Naive thymus-derived CD8-positive, alpha-beta T cell (primary cell): ENCODE measurements around the gene HOXA13. TPM values are rescaled to one million over a fixed set of nuclear protein-coding genes. Genes with fewer than 3 reads are reported as not detected.

ENCODE experiments used
- ATAC-seq, 2 donors: fragments of 150-1000 bp; cut with Tn5 transposase in 1 of 2; sonication (Bioruptor Pico), chemical (Tn5 transposase) in 1 of 2; 1 replicate in 1 of 2; 2 replicates in 1 of 2; pipeline ENCODE4 v1.10.0; 2021; ENCODE audit warnings: mild to moderate bottlenecking in 2 of 2, moderate library complexity in 2 of 2
- POLR2A ChIA-PET: fragments of 350-600 bp; sonication (Branson Sonifier 250); formaldehyde crosslinking; loops from one replicate; lab custom pipeline; 2021; ENCODE audit warnings: antibody characterized with exemption; lab: Charles Lee
- DNase-seq, 10 donors: peaks; one replicate each; pipeline versions ENCODE4 v3.0.0 to v3.0.0-alpha.2; 2020 to 2022
- H3K27ac Mint-ChIP-seq, 10 donors: one replicate each; pipeline ENCODE4 v1.8.0; 2020 to 2022; ENCODE audit warnings: mild to moderate bottlenecking in 10 of 10, mixed read lengths in 10 of 10, moderate library complexity in 4 of 10, inconsistent platforms in 1 of 10
- H3K27me3 Mint-ChIP-seq, 5 donors: one replicate each; pipeline ENCODE4 v1.8.0; 2021 to 2022; ENCODE audit warnings: mixed read lengths in 5 of 5
- H3K36me3 Mint-ChIP-seq, 3 donors: one replicate each; pipeline ENCODE4 v1.8.0; 2020 to 2022; ENCODE audit warnings: mixed read lengths in 3 of 3, mild to moderate bottlenecking in 2 of 3, inconsistent platforms in 1 of 3
- H3K4me1 Mint-ChIP-seq, 4 donors: one replicate each; pipeline ENCODE4 v1.8.0; 2021 to 2022; ENCODE audit warnings: mixed read lengths in 4 of 4
- H3K4me3 Mint-ChIP-seq, 10 donors: one replicate each; pipeline ENCODE4 v1.8.0; 2020 to 2022; ENCODE audit warnings: mild to moderate bottlenecking in 10 of 10, mixed read lengths in 10 of 10, moderate library complexity in 6 of 10, inconsistent platforms in 1 of 10
- H3K9me3 Mint-ChIP-seq, 9 donors: one replicate each; pipeline ENCODE4 v1.8.0; 2020 to 2022; ENCODE audit warnings: mixed read lengths in 9 of 9, mild to moderate bottlenecking in 3 of 9, inconsistent platforms in 1 of 9, moderate library complexity in 1 of 9
- polyA plus RNA-seq, 3 donors: library from polyadenylated mRNA; unstranded; fragments of 300-500 nt; fragmentation: Illumina TruSeq; gene quantifications; one replicate each; pipeline ENCODE4 v1.2.3, GENCODE V29; 2021
- total RNA-seq, 8 experiments: library from RNA in 2 of 8; stranded (reverse) in 2 of 8; gene quantifications; one replicate each; pipeline ENCODE4 v1.2.3 and lab custom pipeline; 2021 to 2026

The HOXA13 gene
- total and polyA plus RNA-seq, 5 experiments from 2014 or later: not detected

- peak within 1 kb of the TSS in 1 of 10 donors; percentile 44 for H3K27ac Mint-ChIP-seq
Measured at GRCh38 chr7:27173956-27174873, 25.7 kb downstream of the HOXA13 start, which contains the start of gene HOXA10. HOXA10 (minus strand) TSS chr7:27174320; CDS start chr7:27174306, 14 bp downstream.

GRCh38 chr7:27173511-27173955, 26.4 kb downstream of the HOXA13 start:
- Mint-ChIP-seq H3K4me3 (peak overlapping the region in 2 of 10 donors; percentile 14 to 61), H3K36me3 (peaks cover 0 to 7% (median 4%) of the 10 kb centered on the region in 3 donors), H3K27me3 (peaks cover 37 to 83% (median 64%) of the 10 kb centered on the region in 5 donors), H3K27ac (no peak overlapping the region), H3K4me1 (peaks cover 14 to 33% (median 26%) of the 10 kb centered on the region in 4 donors), H3K9me3 (peaks cover 0 to 5% (median 0%) of the 10 kb centered on the region in 9 donors)
- DNase-seq: peak in 3 of 10 donors; percentile 38 to 64 (median 49)
- peak; percentile 71 to 75 for ATAC-seq
- POLR2A ChIA-PET: interaction anchor here (1.4 to 2.8 kb wide), 5 partner anchors 9 to 19 kb away, joined by 4 to 18 read pairs (median 9); partner anchors contain the start of gene HOXA11

More at GRCh38 chr7:27173956-27174873, 25.7 kb downstream of the HOXA13 start, which contains the start of gene HOXA10:
- peaks cover 39 to 83% (median 61%) of the 10 kb centered on the region in 5 donors for H3K27me3 Mint-ChIP-seq
- DNase-seq (peak in 1 of 10 donors; percentile 15), ATAC-seq (no peak)
- H3K4me3 Mint-ChIP-seq: peak within 1 kb of the TSS; percentile 57 to 77 (median 67)
- H3K4me1 Mint-ChIP-seq: peaks cover 10 to 27% (median 24%) of the 10 kb centered on the region in 4 donors
- peaks cover under 1 to 7% (median 3%) of the 10 kb centered on the region in 3 donors for H3K36me3 Mint-ChIP-seq
- POLR2A ChIA-PET: interaction anchor here (1.4 to 2.8 kb wide), 4 partner anchors 9 to 14 kb away, joined by 5 to 18 read pairs (median 10); partner anchors contain the start of gene HOXA11
- peaks cover 0 to 4% (median 0%) of the 10 kb centered on the region in 9 donors for H3K9me3 Mint-ChIP-seq

GRCh38 chr7:27172823-27173510, 26.9 kb downstream of the HOXA13 start:
- Mint-ChIP-seq H3K4me1 (peaks cover 17 to 36% (median 30%) of the 10 kb centered on the region in 4 donors), H3K27me3 (peaks cover 39 to 83% (median 63%) of the 10 kb centered on the region in 5 donors), H3K4me3 (peak overlapping the region; percentile 15 to 78 (median 56)), H3K36me3 (peaks cover 0 to 7% (median 4%) of the 10 kb centered on the region in 3 donors), H3K9me3 (peaks cover 0 to 5% (median 0%) of the 10 kb centered on the region in 9 donors), H3K27ac (peak overlapping the region in 1 of 10 donors; percentile 80)
- DNase-seq (peak in 2 of 10 donors; percentile 16 to 59), ATAC-seq (peak; percentile 34 to 37)
- POLR2A ChIA-PET: interaction anchor here (1.4 to 2.8 kb wide), 5 partner anchors 10 to 20 kb away, joined by 4 to 18 read pairs (median 9); partner anchors contain the start of gene HOXA11

- DNase-seq (peak in 2 of 10 donors; percentile 19 to 64), ATAC-seq (no peak)
- H3K9me3 Mint-ChIP-seq: peaks cover 0 to 5% (median 0%) of the 10 kb centered on the region in 9 donors
- peaks cover 0 to 7% (median 4%) of the 10 kb centered on the region in 3 donors for H3K36me3 Mint-ChIP-seq
- POLR2A ChIA-PET: interaction anchor here (1.2 to 2.8 kb wide), 3 partner anchors 12 to 20 kb away, joined by 3 to 18 read pairs (median 4); partner anchors contain the start of gene HOXA11
- H3K27ac Mint-ChIP-seq: peak overlapping the region in 4 of 10 donors; percentile 5 to 80 (median 68)
- peak overlapping the region; percentile 33 to 78 (median 70) for H3K4me3 Mint-ChIP-seq
- peaks cover 38 to 83% (median 63%) of the 10 kb centered on the region in 5 donors for H3K27me3 Mint-ChIP-seq
- peaks cover 17 to 43% (median 33%) of the 10 kb centered on the region in 4 donors for H3K4me1 Mint-ChIP-seq
Measured at GRCh38 chr7:27172315-27172774, 27.5 kb downstream of the HOXA13 start.

GRCh38 chr7:27171637-27172314, 28.1 kb downstream of the HOXA13 start:
- Mint-ChIP-seq H3K4me1 (peaks cover 19 to 48% (median 36%) of the 10 kb centered on the region in 4 donors), H3K4me3 (peak overlapping the region; percentile 55 to 78 (median 70)), H3K27ac (peak overlapping the region in 4 of 10 donors; percentile 5 to 89 (median 41)), H3K27me3 (peaks cover 38 to 83% (median 67%) of the 10 kb centered on the region in 5 donors), H3K9me3 (peaks cover 0 to 5% (median 0%) of the 10 kb centered on the region in 9 donors), H3K36me3 (peaks cover 0 to 7% (median 4%) of the 10 kb centered on the region in 3 donors)
- DNase-seq (peak in 2 of 10 donors; percentile 17 to 57), ATAC-seq (no peak)
- POLR2A ChIA-PET: interaction anchor here (1.2 to 2.8 kb wide), 3 partner anchors 13 to 21 kb away, joined by 3 to 18 read pairs (median 4); partner anchors contain the start of gene HOXA11

DNA sequence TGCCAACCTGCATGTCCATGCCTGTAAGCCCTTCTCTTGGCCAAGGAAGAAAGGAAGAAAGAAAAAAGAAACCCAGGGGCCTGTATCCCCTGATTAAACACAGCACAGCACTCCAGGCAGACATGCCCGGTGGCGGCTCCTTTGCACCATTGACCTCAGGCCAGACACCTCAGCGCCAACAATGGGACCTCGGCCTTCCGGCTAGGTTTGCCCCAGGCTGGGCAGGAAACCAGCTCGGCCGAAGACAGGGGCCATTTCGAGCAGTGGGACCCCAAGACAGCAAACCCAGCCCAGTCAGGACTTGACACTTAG, 28.6 kb downstream of the HOXA13 start:
- ATAC-seq: no peak
- peak overlapping the region in 6 of 10 donors; percentile 8 to 75 (median 34) for H3K4me3 Mint-ChIP-seq
- peaks cover 19 to 53% (median 39%) of the 10 kb centered on the region in 4 donors for H3K4me1 Mint-ChIP-seq
- peaks cover 0 to 7% (median 4%) of the 10 kb centered on the region in 3 donors for H3K36me3 Mint-ChIP-seq
- POLR2A ChIA-PET: interaction anchor here (1.2 to 2.8 kb wide), 2 partner anchors 13 to 16 kb away, joined by 3 to 18 read pairs; partner anchors contain the start of gene HOXA11
- H3K27ac Mint-ChIP-seq: peak overlapping the region in 1 of 10 donors; percentile 21
- peaks cover 34 to 83% (median 62%) of the 10 kb centered on the region in 5 donors for H3K27me3 Mint-ChIP-seq
- H3K9me3 Mint-ChIP-seq: peaks cover 0 to 5% (median 0%) of the 10 kb centered on the region in 9 donors
- DNase-seq: peak in 1 of 10 donors; percentile 9

GRCh38 chr7:27170426-27171324, 29.2 kb downstream of the HOXA13 start:
- Mint-ChIP-seq H3K36me3 (peaks cover 0 to 7% (median 4%) of the 10 kb centered on the region in 3 donors), H3K27me3 (peaks cover 37 to 83% (median 59%) of the 10 kb centered on the region in 5 donors), H3K27ac (peak overlapping the region in 2 of 10 donors; percentile 16 to 40), H3K9me3 (peaks cover 0 to 6% (median 0%) of the 10 kb centered on the region in 9 donors), H3K4me1 (peaks cover 19 to 59% (median 43%) of the 10 kb centered on the region in 4 donors), H3K4me3 (peak overlapping the region in 4 of 10 donors; percentile 29 to 52 (median 40))
- ATAC-seq (no peak), DNase-seq (no peak)
- POLR2A ChIA-PET: interaction anchor here (0.6 kb wide), 1 partner anchor 22 kb away, joined by 3 read pairs; no protein-coding TSS in a partner anchor

- peak; percentile 2 to 15 for ATAC-seq
- DNase-seq: peak in 1 of 10 donors; percentile 24
- peaks cover 0 to 7% (median 4%) of the 10 kb centered on the region in 3 donors for H3K36me3 Mint-ChIP-seq
- H3K27ac Mint-ChIP-seq: peak overlapping the region in 3 of 10 donors; percentile 40 to 71 (median 53)
- POLR2A ChIA-PET: no interaction called here
- H3K9me3 Mint-ChIP-seq: peaks cover 0 to 8% (median 0%) of the 10 kb centered on the region in 9 donors
- peaks cover 20 to 60% (median 45%) of the 10 kb centered on the region in 4 donors for H3K4me1 Mint-ChIP-seq
- H3K4me3 Mint-ChIP-seq: peak overlapping the region in 8 of 10 donors; percentile 29 to 52 (median 35)
- peaks cover 33 to 82% (median 56%) of the 10 kb centered on the region in 5 donors for H3K27me3 Mint-ChIP-seq
Measured at GRCh38 chr7:27169658-27170425, 30.0 kb downstream of the HOXA13 start.

DNA sequence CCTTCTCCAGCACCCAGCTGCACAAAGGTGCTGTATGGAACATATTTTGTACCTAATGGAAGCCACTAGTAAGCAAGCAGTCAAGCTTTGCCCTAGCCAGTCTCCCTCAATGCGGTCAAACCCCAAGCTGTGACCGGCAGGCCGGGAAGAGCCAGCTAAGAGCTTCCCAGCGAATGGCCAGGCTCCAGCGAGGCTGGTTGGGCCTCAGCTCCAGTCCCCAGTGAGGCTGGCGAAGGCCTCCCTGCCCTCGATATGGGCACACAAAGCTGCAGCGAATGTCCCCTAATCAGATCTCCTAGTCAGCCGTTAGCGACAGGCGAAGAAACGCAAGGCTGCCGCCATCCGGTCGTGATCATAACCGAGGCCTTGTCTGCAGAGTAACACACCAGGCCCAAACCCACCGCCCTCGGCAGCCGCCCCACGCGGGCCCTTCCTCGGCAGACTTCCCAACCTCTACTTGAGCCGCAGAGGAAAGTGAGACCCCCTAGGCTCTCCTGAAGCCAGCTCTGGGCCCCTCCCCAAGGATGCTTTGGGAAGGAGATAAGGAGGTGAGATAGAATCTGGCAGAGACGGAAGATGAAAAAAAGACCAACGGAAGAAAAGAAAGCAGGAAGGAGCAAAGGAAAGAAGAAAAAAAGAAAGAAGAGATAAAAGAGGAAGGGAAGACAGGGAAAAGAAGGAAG, 31.5 kb downstream of the HOXA13 start:
- Mint-ChIP-seq H3K27me3 (peaks cover 41 to 89% (median 64%) of the 10 kb centered on the region in 5 donors), H3K36me3 (peaks cover 0 to 7% (median 4%) of the 10 kb centered on the region in 3 donors), H3K27ac (peak overlapping the region in 6 of 10 donors; percentile 5 to 96 (median 52)), H3K4me1 (peaks cover 24 to 72% (median 51%) of the 10 kb centered on the region in 4 donors), H3K4me3 (peak overlapping the region; percentile 22 to 80 (median 56)), H3K9me3 (peaks cover 0 to 8% (median 0%) of the 10 kb centered on the region in 9 donors)
- DNase-seq: peak in 2 of 10 donors; percentile 52 to 68
- POLR2A ChIA-PET: interaction anchor here (0.8 to 1.2 kb wide), 2 partner anchors 16 to 18 kb away, joined by 3 to 4 read pairs; no protein-coding TSS in a partner anchor
- peak in 1 of 2 donors; percentile 23 for ATAC-seq
